Endodermal cell (in vitro differentiated cells): Measurements from ENCODE around the gene RGS21. TPM values are rescaled to one million over a fixed set of nuclear protein-coding genes. Genes with fewer than 3 reads are reported as not detected.

ENCODE experiments used
- DNase-seq: peaks from one replicate; pipeline ENCODE4 v3.0.0-alpha.2; 2017
- H3K27ac ChIP-seq: 2 replicates; pipeline ENCODE4 v1.5.1; 2013; ENCODE audit warnings: mild to moderate bottlenecking, low read depth, low read length, moderate library complexity
- H3K27me3 ChIP-seq: 2 replicates; pipeline ENCODE4 v1.6.1; 2013; ENCODE audit warnings: mild to moderate bottlenecking, low read length, moderate library complexity; ENCODE audit not compliant: insufficient read depth, control insufficient read depth, poor library complexity, severe bottlenecking
- H3K36me3 ChIP-seq: 2 replicates; pipeline ENCODE4 v1.7.0; 2013; ENCODE audit warnings: mild to moderate bottlenecking, low read length, moderate library complexity; ENCODE audit not compliant: control insufficient read depth, insufficient read depth
- H3K4me1 ChIP-seq: one replicate; pipeline ENCODE4 v1.7.0; 2013; ENCODE audit warnings: low read length; ENCODE audit not compliant: control insufficient read depth, insufficient read depth
- H3K4me3 ChIP-seq: 2 replicates; pipeline ENCODE4 v1.5.1; 2013; ENCODE audit warnings: mild to moderate bottlenecking, low read length, moderate library complexity
- H3K9ac ChIP-seq: 2 replicates; pipeline ENCODE4 v1.6.1; 2013; ENCODE audit warnings: mild to moderate bottlenecking, low read length, moderate library complexity; ENCODE audit not compliant: poor library complexity, severe bottlenecking; ENCODE audit errors: extremely low read depth
- H3K9me3 ChIP-seq: 2 replicates; pipeline ENCODE4 v1.6.1; 2013; ENCODE audit warnings: mild to moderate bottlenecking, low read length, moderate library complexity; ENCODE audit not compliant: control insufficient read depth
- H3K27ac Mint-ChIP-seq: 2 replicates; pipeline ENCODE4 v1.8.0; 2020; ENCODE audit warnings: mixed read lengths
- H3K27me3 Mint-ChIP-seq: 2 replicates; pipeline ENCODE4 v1.8.0; 2021; ENCODE audit warnings: mild to moderate bottlenecking, mixed read lengths; ENCODE audit not compliant: insufficient read depth
- H3K36me3 Mint-ChIP-seq: 2 replicates; pipeline ENCODE4 v1.8.0; 2020; ENCODE audit warnings: low read depth, mixed read lengths
- H3K4me1 Mint-ChIP-seq: 2 replicates; pipeline ENCODE4 v1.8.0; 2020; ENCODE audit warnings: mixed read lengths
- H3K4me3 Mint-ChIP-seq: 2 replicates; pipeline ENCODE4 v1.8.0; 2020; ENCODE audit warnings: mild to moderate bottlenecking, moderate library complexity, mixed read lengths
- H3K9me3 Mint-ChIP-seq: 2 replicates; pipeline ENCODE4 v1.8.0; 2020; ENCODE audit warnings: mild to moderate bottlenecking, mixed read lengths
- CTCF ChIP-seq: fragments of 200-600 bp; sonication (generic); conservative IDR thresholded peaks from 2 replicates; pipeline ENCODE4 v1.5.0; 2021; ENCODE audit warnings: antibody characterized with exemption, mild to moderate bottlenecking
- WGBS, 2 experiments: methylation state at CpG; one replicate each; pipeline versions ENCODE4 v1.1.5 to v1.1.7; 2013; ENCODE audit warnings: missing lambda C conversion rate in 2 of 2, mixed read lengths in 1 of 2; ENCODE audit not compliant: insufficient coverage in 1 of 2, insufficient read length in 1 of 2; 5-methylcytosine and 5-hydroxymethylcytosine counted together
- total RNA-seq, 2 donors: library from RNA; stranded (reverse); fragmentation: NEBNext Ultra II Directional in 1 of 2; extraction: Animal tissue kit (Norgen Biotek cat#: 25700) in 1 of 2; gene quantifications; 2 replicates in 1 of 2; 3 replicates in 1 of 2; pipeline ENCODE4 v1.2.1, GENCODE V29; 2021

RGS21 gene
- total RNA-seq, 2 donors from 2014 or later: not detected

- no peak for DNase-seq
- H3K4me1 ChIP-seq: no peaks in the 10 kb centered on the region
- Mint-ChIP-seq H3K27ac (no peak overlapping the region), H3K4me3 (no peak overlapping the region), H3K4me1 (no peaks in the 10 kb centered on the region), H3K9me3 (peaks cover 4% of the 10 kb centered on the region), H3K36me3 (no peaks in the 10 kb centered on the region), H3K27me3 (no peaks in the 10 kb centered on the region)
- no peak overlapping the region for H3K27ac ChIP-seq
- no peak overlapping the region for H3K9ac ChIP-seq
- 90% methylated on average over 1 of the region's 2 CpGs; no CpG with 5 or more reads in 1 of the 2 experiments for WGBS, 2 experiments
- peaks cover 3% of the 10 kb centered on the region for H3K9me3 ChIP-seq
- no peak overlapping the region for H3K4me3 ChIP-seq
- no peaks in the 10 kb centered on the region for H3K36me3 ChIP-seq
- H3K27me3 ChIP-seq: no peaks in the 10 kb centered on the region
- no peak for TF ChIP-seq CTCF
These were observed 62.8 kb downstream of the RGS21 start for GRCh38 chr1:192379554-192379953.

- Mint-ChIP-seq H3K36me3 (no peaks in the 10 kb centered on the region), H3K9me3 (peaks cover 9% of the 10 kb centered on the region), H3K27me3 (no peaks in the 10 kb centered on the region), H3K4me1 (peaks cover 5% of the 10 kb centered on the region), H3K27ac (no peak overlapping the region), H3K4me3 (no peak overlapping the region)
- peaks cover 9% of the 10 kb centered on the region for H3K9me3 ChIP-seq
- TF ChIP-seq CTCF: peak; percentile 41
- no peak overlapping the region for H3K27ac ChIP-seq
- no peaks in the 10 kb centered on the region for H3K27me3 ChIP-seq
- H3K36me3 ChIP-seq: no peaks in the 10 kb centered on the region
- H3K9ac ChIP-seq: no peak overlapping the region
- no peak for DNase-seq
- H3K4me1 ChIP-seq: peaks cover 3% of the 10 kb centered on the region
- WGBS, 2 experiments: 88 to 100% methylated on average over 1 to 2 of the region's 2 CpGs
- no peak overlapping the region for H3K4me3 ChIP-seq
These were observed 66.0 kb downstream of the RGS21 start for GRCh38 chr1:192382758-192383157.

GRCh38 chr1:192386051-192386650 is 69.4 kb downstream of the RGS21 start:
- TF ChIP-seq CTCF: no peak
- no peak for DNase-seq
- Histone ChIP-seq H3K9ac (no peak overlapping the region), H3K4me1 (peaks cover 4% of the 10 kb centered on the region), H3K27ac (no peak overlapping the region), H3K36me3 (no peaks in the 10 kb centered on the region), H3K9me3 (peaks cover 9% of the 10 kb centered on the region), H3K4me3 (no peak overlapping the region), H3K27me3 (no peaks in the 10 kb centered on the region)
- Mint-ChIP-seq H3K36me3 (no peaks in the 10 kb centered on the region), H3K9me3 (peaks cover 9% of the 10 kb centered on the region), H3K4me3 (no peak overlapping the region), H3K4me1 (peaks cover 8% of the 10 kb centered on the region), H3K27me3 (no peaks in the 10 kb centered on the region), H3K27ac (no peak overlapping the region)
- 90 to 95% methylated on average over 1 of the region's 1 CpG for WGBS, 2 experiments
